GM18511 (cell line): ENCODE results near the gene CFAP410.
"Not testable (repeated sequence)": the region's sequence is repeated elsewhere in the genome, so short reads cannot be mapped to it uniquely, and the experiment has no call there.

Experiments used
- ATAC-seq: cut with Tn5 transposase; IDR thresholded peaks from one replicate; pipeline ENCODE4 v1.9.1; 2021; ENCODE audit warnings: mild to moderate bottlenecking, moderate library complexity; ENCODE audit not compliant: unreplicated experiment

Gene CFAP410

GRCh38 chr21:44352253-44352860, 13.2 kb upstream of the CFAP410 start:
- ATAC-seq, result no peak

- no peak for ATAC-seq
Observed at GRCh38 chr21:44351535-44352252, 12.5 kb upstream of the CFAP410 start.

GRCh38 chr21:44350773-44351481, 11.7 kb upstream of the CFAP410 start:
- no peak for ATAC-seq

DNA sequence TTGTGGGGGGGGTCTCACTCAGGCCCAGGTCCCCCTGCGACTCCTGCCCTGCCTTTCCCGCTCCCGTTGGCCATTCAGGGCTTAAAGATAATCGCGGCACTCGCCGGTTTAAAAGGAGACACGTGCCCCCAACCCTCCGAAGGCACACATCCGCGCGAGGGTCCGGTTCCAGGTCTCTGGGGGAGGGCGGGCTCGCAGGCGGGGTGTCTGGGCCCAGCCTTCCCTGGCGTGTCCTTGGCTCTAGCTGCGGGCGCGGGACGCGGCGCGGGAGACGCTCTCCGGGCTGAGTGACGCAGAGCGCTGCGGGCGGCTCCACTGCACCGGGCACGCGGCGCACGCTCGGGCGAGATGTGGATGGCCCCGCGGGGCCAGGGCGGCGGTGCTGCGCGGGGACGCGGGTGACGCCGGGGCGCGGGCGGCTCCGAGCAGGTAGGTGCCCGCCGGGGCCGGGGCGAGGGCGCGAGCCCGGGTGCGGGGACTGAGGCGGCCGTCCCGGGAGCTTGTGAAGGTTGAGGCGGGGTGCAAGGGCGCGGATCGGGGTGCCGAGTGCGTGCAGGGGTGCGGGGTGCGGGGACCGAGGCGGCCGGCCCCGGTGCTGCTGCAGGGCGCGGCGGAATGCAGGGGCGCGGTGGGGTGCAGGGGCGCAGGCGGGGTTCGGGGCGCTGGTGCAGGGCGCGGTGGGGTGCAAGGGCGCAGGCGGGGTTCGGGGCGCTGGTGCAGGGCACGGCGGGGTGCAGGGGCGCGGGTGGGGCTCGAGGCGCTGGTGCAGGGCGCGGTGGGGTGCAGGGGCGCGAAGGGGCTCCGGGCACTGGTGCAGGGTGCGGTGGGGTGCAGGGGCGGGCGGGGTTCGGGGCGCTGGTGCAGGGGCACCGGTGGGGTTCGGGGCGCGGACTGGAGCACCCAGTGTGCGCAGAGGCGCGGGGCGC, 10.9 kb upstream of the CFAP410 start:
- no peak for ATAC-seq

DNA sequence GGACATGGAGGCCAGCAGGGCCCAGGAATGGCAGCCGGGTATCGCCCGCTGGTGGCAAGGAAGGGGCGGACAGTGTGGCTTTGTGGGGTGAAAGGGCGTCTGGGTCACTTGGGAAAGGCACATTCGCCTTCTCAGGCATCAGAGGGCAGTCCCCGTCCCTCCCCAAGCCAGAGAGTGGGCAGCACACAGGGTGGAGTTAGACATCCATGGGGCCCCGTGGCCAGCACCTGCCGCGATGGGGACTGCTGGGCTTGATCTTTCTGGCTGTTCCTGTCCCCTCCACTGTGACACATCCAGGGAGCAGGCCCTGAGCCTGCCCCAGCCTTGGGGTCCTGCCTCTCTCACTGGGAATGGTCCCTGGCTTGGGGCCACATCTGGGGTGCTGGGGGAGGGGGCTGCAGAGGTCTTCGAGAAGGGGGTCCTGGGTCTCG, 10.2 kb upstream of the CFAP410 start:
- ATAC-seq, result no peak

DNA sequence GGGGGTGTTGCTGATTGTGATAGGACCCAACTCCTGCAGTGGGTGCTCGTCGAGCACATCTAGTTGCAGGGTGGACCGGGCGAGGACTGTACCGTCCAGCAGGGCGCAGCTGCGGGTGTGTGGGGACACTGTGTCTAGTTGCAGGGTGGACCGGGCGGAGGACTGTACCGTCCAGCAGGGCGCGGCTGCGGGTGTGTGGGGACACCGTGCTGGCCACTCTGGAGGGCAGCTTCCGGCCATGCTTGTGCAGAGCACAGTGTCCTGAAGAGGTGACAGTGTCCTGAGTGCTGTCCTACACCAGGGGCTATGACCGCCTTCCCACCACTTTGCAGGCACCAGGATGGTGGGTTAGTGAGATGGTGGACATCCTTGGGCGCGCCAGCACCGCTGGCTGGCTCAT, 9.7 kb upstream of the CFAP410 start:
- no peak for ATAC-seq

DNA sequence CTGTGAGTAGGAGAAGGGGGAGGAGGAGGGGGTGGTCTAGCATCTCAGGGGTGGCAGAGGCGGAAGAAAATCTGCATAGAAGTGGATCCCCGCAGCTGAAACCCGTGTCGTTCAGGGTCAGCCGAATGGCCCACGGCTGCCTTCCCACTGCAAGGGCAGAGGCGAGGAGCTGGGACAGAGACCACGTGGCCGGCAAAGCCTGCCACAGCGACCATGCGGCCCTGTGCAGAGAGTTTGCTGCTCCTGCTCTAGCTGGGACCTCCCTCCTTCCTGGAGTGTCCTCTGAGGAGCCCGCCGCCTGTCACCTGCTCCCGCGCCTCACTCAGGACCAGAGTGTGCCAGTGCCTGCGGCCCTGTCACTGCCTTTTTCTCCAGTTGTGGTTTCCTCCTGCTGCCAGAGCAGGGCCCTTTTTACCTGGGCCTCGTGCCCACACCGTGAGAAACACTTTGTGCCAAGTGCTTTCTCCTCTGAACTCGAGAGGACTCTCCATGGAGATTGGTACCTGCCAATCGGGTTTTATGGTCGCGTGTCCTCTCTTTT, 8.8 kb upstream of the CFAP410 start:
- ATAC-seq, result no peak

GRCh38 chr21:44345495-44345894, 6.3 kb upstream of the CFAP410 start:
- no peak for ATAC-seq

- ATAC-seq, result no peak
Observed at GRCh38 chr21:44344541-44345183, 5.5 kb upstream of the CFAP410 start.

DNA sequence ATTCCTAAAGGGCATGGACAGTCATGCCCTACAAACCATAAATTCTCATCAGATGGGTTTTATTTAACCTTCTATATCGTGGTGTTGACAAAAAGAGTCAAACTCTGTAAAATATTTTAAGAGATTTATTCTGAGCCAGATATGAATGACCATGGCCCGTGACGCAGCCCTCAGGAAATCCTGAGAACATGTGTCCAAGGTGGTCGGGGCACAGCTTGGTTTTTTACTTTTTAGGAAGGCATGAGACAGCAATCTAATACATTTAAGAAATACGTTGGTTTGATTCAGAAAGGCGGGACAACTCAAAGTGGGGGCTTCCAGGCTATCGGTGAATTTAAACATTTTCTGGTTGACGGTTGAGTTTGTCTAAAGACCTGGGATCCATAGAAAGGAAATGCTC, 3.8 kb upstream of the CFAP410 start:
- not testable (repeated sequence) for ATAC-seq

DNA sequence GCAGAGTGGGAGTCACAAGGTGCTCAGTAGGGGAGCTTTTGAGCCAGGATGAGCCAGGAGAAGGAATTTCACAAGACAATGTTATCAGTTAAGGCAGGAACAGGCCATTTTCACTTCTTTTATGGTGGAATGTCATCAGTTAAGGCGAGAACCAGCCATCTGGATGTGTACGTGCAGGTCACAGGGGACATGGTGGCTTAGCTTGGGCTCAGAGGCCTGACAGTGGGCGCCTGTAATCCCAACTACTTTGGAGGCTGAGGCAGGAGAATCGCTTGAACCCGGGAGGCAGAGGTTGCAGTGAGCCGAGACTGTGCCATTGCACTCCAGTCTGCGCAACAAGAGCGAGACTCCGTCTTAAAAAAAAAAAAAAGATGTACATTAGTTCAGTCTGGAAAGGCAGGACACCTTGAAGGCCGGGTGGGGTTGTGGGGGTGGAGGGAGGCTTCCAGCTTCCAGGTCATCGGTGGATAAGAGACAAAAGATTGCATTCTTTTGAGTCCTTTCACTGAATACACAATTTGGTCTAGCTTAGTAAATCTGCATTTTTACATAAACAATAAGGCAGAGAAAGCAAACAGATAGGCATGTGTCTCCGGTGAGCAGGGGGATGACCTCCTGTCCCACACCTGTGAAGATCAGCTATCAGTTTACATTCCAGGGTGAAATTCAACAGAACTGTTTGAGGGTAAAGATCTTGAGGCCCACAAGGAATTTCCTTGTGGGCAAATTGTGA, 2.7 kb upstream of the CFAP410 start:
- ATAC-seq, result not testable (repeated sequence)

DNA sequence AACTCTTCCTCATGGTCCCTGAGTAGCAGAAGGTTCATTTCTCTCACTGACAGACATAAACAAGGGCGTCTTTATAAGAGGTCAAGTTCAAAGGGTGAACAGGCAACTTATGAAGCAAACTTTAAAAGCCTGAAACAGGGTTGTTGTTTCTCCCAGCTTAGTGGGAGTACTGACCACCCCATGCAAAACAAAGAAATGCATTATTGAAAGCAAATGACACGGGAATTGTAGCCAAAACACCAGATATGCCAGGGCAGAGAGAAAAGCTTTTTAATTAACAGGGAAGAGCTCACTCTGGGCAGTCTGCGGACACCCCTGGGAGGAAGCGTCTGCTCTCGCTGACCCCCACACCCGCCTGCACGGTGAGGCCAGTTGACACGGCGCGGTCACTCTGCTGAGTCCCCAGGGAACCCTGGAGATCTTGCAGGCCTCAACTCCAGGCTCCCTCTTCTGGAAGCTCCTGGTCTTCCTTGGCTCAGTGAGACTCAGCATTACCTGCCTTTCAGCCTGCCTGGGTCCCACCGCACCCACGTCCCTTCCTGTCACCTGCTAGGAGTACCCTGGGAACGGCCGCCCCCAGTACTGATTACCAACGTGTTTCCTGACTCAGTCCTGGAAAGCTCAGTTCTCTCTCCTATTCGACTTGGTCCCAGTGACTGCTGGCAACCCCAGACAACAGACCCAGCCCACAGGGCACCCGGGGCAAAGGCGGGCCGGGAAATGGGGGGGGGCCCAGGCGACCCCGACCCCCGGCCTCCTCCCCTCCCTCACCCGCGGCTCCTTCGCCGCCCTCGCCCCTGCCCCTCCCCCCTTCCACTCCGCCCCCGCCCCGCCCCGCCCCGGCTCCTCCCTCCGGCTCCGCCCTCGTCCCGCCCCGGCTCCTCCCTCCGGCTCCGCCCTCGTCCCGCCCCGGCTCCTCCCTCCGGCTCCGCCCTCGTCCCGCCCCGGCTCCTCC, 972 bp downstream of the CFAP410 start:
- ATAC-seq, result no peak

GRCh38 chr21:44337449-44337848, 1.7 kb downstream of the CFAP410 start:
- ATAC-seq, result no peak

DNA sequence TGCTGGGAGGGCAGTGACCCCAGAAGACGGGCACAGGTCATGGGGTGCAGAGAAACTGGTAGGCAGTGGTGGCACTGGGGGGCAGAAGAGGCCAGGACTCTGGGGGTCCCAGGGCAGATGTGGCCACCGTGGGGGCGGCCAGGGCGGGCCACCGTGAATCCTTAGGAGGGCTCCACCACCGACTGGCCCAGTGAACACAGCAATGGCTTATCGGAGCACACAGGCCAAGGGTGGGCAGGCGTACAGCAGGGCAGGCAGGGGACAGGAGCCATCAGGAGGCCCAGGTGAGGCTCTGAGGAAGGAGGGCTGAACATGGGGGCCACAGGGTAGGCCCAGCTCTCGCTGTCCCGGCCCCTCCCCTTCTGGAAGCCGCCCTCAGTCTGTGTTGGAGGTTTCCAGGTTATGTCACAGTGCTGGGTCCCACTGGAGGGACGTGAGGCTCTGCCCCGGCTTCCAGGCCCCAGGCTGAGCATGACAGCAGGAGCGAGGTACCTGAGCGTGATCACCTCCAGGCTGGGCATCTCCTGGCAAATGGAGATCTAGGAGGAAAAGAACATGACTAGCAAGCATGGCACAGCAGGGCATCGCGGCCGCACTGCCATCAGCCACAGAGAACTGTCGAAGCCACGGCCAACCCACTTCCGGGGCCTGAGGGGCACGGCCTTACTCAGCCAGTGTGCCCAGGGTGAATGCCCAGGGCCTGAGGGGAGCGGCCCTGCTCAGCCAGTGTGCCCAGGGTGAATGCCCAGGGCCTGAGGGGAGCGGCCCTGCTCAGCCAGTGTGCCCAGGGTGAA, 3.7 kb downstream of the CFAP410 start:
- no peak for ATAC-seq

DNA sequence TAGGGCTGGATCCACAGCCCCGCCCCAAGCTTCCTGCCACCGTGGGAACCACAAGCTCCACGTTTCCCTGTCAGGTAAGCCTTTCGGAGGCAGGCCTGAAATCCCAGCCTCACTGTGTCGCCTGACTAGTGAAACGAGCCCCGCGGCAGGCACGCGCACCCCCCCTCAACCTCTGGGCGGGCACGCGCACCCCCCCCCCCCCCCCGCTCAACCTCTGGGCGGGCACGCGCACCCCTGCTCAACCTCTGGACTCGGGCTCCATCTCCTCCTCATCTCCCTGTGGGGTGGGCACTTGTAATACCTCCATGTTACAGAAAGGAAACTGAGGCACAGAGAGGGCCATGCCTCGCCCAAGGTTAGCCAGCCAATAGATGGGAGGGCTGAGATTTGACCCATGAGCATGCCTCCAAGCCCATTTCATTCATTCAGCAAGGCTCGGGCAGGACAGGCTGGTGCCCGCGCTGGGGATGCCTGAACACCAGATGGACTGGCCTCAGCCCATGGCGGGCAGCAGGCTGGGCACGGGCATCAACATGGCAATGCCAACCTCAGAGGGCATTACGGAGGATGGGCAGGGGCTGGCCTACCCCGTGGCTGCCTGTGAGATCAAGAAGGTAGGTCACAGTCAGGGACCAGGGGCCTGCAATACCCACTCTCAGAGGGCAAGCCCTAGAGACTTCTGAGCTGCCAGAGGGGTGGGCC, 4.7 kb downstream of the CFAP410 start:
- ATAC-seq, result no peak

GRCh38 chr21:44333509-44334328, 5.5 kb downstream of the CFAP410 start:
- no peak for ATAC-seq
